ENCODE data around the gene SLC37A1. TPM values are rescaled to one million over a fixed set of nuclear protein-coding genes. Genes with fewer than 3 reads are reported as not detected.

Gene SLC37A1
- total and polyA plus RNA-seq, 7 donors, result 2.3 to 98.5 (median 7.8) TPM

DNA sequence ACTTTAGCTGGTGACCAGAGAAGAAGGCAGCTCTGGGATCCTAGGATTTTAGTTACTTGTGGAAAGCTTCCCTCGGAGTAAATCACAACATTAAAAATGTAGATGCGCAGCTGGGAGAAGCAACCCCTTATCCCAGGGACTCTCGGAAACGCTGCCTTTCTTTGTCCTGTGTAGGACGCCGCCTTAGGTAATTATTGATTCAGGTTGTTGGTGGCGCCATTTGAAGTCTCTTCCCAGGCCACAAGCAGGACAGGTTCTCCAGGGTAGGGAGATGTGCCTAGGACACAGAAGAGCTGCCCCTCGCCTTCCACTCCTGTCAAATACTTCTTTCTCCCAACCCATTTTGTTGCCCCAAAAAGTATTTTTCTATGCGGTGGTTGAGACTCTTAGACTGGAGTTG lies 10.3 kb downstream of the SLC37A1 start:
- 35 to 77% methylated on average over 9 of the region's 9 CpGs for WGBS, 2 donors
- Histone ChIP-seq H3K36me3 (peaks cover 0 to 20% (median 3%) of the 10 kb centered on the region in 4 donors), H3K27ac (peak overlapping the region; percentile 64 to 78 (median 76)), H3K27me3 (no peaks in the 10 kb centered on the region), H3K4me1 (peaks cover 0 to 30% (median 27%) of the 10 kb centered on the region in 4 donors), H3K9me3 (no peaks in the 10 kb centered on the region), H3K4me3 (peak overlapping the region in 1 of 4 donors; percentile 33)
- no peak for TF ChIP-seq POLR2AphosphoS5 (IDR thresholded peaks at IDR 0.05)
- no peak for TF ChIP-seq EP300 (IDR thresholded peaks at IDR 0.05)
- DNase-seq, result peak; percentile 52
- intact Hi-C loops (cut with DNase I), result loop anchor here (10.0 kb wide), 1 partner anchor 379 kb away; no protein-coding TSS in a partner anchor

DNA sequence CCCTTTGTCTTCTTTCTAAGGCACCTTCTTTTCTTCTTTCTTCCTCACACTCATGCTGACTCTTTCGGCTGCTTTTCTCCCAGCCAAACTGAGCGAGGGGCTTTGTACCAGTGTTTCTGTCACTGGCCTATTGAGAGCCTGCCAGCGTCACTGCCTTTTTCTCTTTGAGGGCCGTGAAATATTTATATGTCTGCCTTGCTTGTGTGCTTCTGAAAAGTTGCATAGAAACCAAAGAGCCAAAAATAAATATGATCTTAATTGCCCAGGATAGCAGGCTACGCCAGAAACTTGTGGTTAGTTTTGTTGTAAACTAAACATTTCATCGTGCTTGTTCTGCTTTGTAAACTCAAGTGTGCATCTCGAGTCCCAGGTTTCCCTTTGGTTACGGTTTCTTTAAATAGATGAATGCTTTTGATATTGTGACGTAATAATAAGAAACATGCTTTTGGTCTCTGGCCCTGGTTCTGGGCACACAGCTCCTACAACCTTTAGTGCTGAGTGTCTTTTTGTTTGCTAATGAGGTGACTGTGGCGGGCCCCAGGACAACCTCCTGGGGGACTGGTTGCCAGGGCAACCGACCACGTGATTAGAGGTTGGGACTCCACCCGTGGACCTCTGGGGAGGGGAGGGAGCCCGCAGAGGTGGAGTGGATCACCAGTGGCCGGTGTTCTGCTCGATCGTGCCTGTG lies 10.8 kb downstream of the SLC37A1 start:
- peaks cover 0 to 30% (median 27%) of the 10 kb centered on the region in 4 donors for H3K4me1 ChIP-seq
- peaks cover 0 to 14% (median under 1%) of the 10 kb centered on the region in 4 donors for H3K36me3 ChIP-seq
- no peaks in the 10 kb centered on the region for H3K9me3 ChIP-seq
- DNase-seq, result peak; percentile 89
- H3K27me3 ChIP-seq, result no peaks in the 10 kb centered on the region
- peak overlapping the region; percentile 64 to 78 (median 76) for H3K27ac ChIP-seq
- TF ChIP-seq POLR2A (IDR thresholded peaks at IDR 0.05) (no peak), POLR2AphosphoS5 (IDR thresholded peaks at IDR 0.05) (peak in 1 of 4 donors; percentile 54)
- intact Hi-C loops (cut with DNase I), result loop anchor here (10.0 kb wide), 1 partner anchor 380 kb away; no protein-coding TSS in a partner anchor
- WGBS, 2 donors, result 13 to 19% methylated on average over 17 of the region's 17 CpGs
- H3K4me3 ChIP-seq, result peak overlapping the region; percentile 8 to 41 (median 31)

DNA sequence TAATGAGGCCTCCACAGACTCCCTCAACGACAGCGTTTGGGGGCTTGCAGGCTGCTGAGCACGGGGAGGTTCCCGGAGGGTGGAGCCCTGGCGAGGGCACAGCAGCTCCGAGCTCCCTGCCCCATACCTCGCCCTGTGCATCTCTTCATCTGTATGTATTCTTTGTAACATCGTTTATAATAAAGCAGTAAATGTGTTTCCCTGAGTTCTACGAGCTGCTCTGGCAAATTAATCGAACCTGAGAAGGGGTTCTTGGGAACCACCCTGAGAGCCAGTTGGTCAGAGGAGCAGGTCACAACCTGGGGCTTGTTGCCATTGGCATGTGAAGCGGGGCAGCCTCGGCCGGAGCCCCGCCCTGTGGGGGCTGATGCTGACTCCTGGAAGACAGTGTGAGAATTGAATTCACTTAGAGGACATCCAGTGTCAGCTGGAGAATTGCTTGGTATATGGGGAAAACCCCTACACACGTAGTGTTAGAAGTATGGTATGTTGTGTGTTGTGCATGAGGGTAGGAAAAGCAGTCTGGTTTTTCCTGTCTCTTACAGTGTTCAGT lies 11.5 kb downstream of the SLC37A1 start:
- peaks cover 0 to 30% (median 27%) of the 10 kb centered on the region in 4 donors for H3K4me1 ChIP-seq
- peak overlapping the region; percentile 8 to 41 (median 31) for H3K4me3 ChIP-seq
- no peaks in the 10 kb centered on the region for H3K9me3 ChIP-seq
- H3K27me3 ChIP-seq, result no peaks in the 10 kb centered on the region
- H3K27ac ChIP-seq, result peak overlapping the region; percentile 64 to 78 (median 76)
- H3K36me3 ChIP-seq, result peaks cover 0 to 8% (median 0%) of the 10 kb centered on the region in 4 donors
- 12 to 28% methylated on average over 15 of the region's 15 CpGs for WGBS, 2 donors
- DNase-seq, result peak; percentile 69
- TF ChIP-seq, protein P1, sequence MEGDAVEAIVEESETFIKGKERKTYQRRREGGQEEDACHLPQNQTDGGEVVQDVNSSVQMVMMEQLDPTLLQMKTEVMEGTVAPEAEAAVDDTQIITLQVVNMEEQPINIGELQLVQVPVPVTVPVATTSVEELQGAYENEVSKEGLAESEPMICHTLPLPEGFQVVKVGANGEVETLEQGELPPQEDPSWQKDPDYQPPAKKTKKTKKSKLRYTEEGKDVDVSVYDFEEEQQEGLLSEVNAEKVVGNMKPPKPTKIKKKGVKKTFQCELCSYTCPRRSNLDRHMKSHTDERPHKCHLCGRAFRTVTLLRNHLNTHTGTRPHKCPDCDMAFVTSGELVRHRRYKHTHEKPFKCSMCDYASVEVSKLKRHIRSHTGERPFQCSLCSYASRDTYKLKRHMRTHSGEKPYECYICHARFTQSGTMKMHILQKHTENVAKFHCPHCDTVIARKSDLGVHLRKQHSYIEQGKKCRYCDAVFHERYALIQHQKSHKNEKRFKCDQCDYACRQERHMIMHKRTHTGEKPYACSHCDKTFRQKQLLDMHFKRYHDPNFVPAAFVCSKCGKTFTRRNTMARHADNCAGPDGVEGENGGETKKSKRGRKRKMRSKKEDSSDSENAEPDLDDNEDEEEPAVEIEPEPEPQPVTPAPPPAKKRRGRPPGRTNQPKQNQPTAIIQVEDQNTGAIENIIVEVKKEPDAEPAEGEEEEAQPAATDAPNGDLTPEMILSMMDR (IDR thresholded peaks at IDR 0.05), result no peak
- TF ChIP-seq POLR2AphosphoS5 (IDR thresholded peaks at IDR 0.05) (no peak), EP300 (IDR thresholded peaks at IDR 0.05) (no peak), POLR2A (IDR thresholded peaks at IDR 0.05) (no peak)
- intact Hi-C loops (cut with DNase I), result loop anchor here (10.0 kb wide), 1 partner anchor 380 kb away; no protein-coding TSS in a partner anchor

DNA sequence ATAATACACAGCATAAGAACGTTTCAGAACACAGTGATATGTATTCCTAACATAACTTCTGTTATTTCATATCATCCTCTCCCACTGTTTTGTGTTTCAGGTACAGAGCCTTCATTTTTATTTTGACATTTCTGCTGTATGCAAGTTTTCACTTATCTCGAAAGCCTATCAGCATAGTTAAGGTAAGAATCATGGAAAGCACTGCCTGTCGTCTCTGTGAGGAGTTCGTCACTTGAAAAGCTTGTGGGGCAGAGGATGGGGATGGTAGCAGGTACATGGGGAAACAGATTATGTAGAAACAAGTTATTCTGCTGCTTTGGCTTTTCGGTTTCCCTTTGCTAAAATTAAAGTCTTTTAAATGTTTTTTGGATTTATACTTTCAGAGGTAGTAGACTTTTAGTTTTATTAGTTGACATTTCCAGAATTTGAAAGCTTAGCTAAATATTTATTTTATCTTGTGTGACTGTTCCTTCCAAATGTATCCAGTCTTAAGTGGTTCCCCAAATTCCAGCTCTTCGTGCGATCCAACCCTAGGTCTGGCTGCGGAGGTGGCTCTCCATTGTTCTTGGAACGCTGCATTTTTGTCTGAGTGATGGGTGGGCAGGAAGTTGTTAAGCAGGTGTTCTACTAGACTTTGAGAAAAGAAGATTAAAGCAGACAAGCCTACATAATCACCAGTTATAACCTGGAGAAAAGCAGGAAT lies 12.2 kb downstream of the SLC37A1 start:
- intact Hi-C loops (cut with DNase I), result loop anchor here (10.0 kb wide), 1 partner anchor 381 kb away; no protein-coding TSS in a partner anchor
- H3K4me1 ChIP-seq, result peaks cover 0 to 30% (median 27%) of the 10 kb centered on the region in 4 donors
- peaks cover 0 to 4% (median 0%) of the 10 kb centered on the region in 4 donors for H3K36me3 ChIP-seq
- no peaks in the 10 kb centered on the region for H3K9me3 ChIP-seq
- H3K4me3 ChIP-seq, result no peak overlapping the region
- WGBS, 2 donors, result 23 to 53% methylated on average over 9 of the region's 9 CpGs
- TF ChIP-seq, protein P1 (IDR thresholded peaks at IDR 0.05), result no peak
- no peak for TF ChIP-seq EP300 (IDR thresholded peaks at IDR 0.05)
- TF ChIP-seq POLR2A (IDR thresholded peaks at IDR 0.05), result no peak
- no peak for TF ChIP-seq POLR2AphosphoS5 (IDR thresholded peaks at IDR 0.05)
- peak overlapping the region; percentile 64 to 78 (median 76) for H3K27ac ChIP-seq
- peak; percentile 54 for DNase-seq
- H3K27me3 ChIP-seq, result no peaks in the 10 kb centered on the region

DNA sequence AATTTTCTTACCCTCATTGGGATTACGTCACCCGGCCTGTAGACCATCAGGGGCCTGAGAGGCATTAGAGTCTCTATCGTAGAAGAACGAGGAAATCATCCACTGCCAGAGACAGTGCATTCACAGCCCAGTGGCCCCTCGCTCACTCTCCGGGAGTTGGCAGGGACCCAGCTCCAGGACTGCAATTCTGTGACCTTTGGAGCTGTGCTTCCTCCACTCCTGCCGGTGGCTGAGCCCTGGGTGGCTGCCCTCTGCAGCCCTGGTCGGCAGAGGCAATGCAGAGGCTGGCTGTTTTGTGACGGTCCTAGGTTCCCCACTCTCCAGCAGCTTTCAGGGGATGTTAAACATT lies 12.7 kb downstream of the SLC37A1 start:
- Histone ChIP-seq H3K36me3 (no peaks in the 10 kb centered on the region), H3K4me3 (no peak overlapping the region), H3K9me3 (no peaks in the 10 kb centered on the region), H3K27me3 (no peaks in the 10 kb centered on the region), H3K27ac (peak overlapping the region in 2 of 4 donors; percentile 75 to 78), H3K4me1 (peaks cover 0 to 30% (median 27%) of the 10 kb centered on the region in 4 donors)
- DNase-seq, result peak; percentile 66
- TF ChIP-seq POLR2AphosphoS5 (IDR thresholded peaks at IDR 0.05) (no peak), POLR2A (IDR thresholded peaks at IDR 0.05) (no peak), EP300 (IDR thresholded peaks at IDR 0.05) (no peak)
- TF ChIP-seq, protein P1 (IDR thresholded peaks at IDR 0.05), result no peak
- intact Hi-C loops (cut with DNase I), result loop anchor here (10.0 kb wide), 1 partner anchor 382 kb away; no protein-coding TSS in a partner anchor
- WGBS, 2 donors, result 8 to 48% methylated on average over 9 of the region's 9 CpGs

All from sigmoid colon (tissue), 7 donors.